Measurements from ENCODE around the gene CACHD1. TPM values are rescaled to one million over a fixed set of nuclear protein-coding genes. Genes with fewer than 3 reads are reported as not detected.

CACHD1 gene
- total RNA-seq, 3 donors from 2014 or later (not counting 1 experiment from before 2014, with no cell fraction given), result not detected

DNA sequence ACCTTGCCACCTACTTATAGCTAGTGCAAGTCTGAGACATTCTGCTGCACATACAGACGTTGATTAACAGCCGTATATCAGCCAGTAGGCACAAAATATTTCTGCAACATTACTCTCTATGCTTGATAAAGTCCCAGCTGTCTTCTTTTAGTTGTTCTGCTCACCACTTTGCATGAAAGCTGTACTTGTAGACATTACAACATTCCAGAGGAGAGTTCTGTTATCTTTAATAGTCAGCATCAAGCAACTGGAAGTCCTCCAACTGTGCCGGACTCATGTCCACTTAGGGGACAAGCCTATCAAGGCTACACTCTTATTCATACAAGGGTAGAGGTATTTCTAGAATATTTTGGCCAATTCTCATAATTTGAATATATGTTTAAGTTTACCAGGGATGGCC, 50.0 kb downstream of the CACHD1 start:
- Histone ChIP-seq H3K27ac (ENCODE audit: low read length) (no peak overlapping the region), H3K36me3 (ENCODE audit: control insufficient read depth, insufficient read depth, low read length) (no peaks in the 10 kb centered on the region), H3K27me3 (ENCODE audit: control insufficient read depth, insufficient read depth, low read length) (no peaks in the 10 kb centered on the region), H3K4me1 (ENCODE audit: control insufficient read depth, insufficient read depth, low read length) (no peaks in the 10 kb centered on the region), H3K9me3 (ENCODE audit: control insufficient read depth, insufficient read depth, low read length) (no peaks in the 10 kb centered on the region), H3K4me3 (ENCODE audit: low read length) (no peak overlapping the region)
- H3K27ac Mint-ChIP-seq, result no peak overlapping the region
- no peak for DNase-seq
- H3K36me3 Mint-ChIP-seq, result no peaks in the 10 kb centered on the region
- intact Hi-C loops (cut with micrococcal nuclease), result no loop called here
- no peak for TF ChIP-seq CTCF (IDR thresholded peaks at IDR 0.05)
- H3K4me3 Mint-ChIP-seq, result no peak overlapping the region
- H3K9me3 Mint-ChIP-seq, result no peaks in the 10 kb centered on the region
- ATAC-seq, result no peak
- 88% methylated on average over 2 of the region's 3 CpGs for WGBS (ENCODE audit: insufficient coverage)
- H3K4me1 Mint-ChIP-seq, result no peaks in the 10 kb centered on the region
- H3K27me3 Mint-ChIP-seq (ENCODE audit: low read depth in 2 of 2), result peaks cover 0 to 8% of the 10 kb centered on the region in 2 donors

DNA sequence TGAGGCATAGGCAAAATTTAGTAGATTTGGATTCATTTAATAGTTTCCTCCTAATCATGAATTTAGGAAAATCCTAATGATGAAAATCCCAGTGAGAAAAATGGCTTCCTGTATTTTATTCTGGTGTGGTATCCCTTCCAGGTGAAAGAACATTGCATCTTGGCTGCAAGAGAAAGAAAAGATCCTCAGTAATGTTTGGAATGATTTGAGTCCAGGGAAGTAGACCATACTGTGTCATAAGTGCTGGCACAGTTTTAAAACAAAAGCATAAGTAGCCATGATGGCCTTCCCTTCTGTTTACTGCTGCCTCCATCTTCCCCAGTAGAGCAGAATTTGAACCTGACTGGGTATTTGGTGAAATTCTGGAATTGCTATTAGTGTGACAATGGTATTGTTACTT, 52.8 kb downstream of the CACHD1 start:
- H3K36me3 ChIP-seq (ENCODE audit: control insufficient read depth, insufficient read depth, low read length), result no peaks in the 10 kb centered on the region
- Mint-ChIP-seq H3K27ac (no peak overlapping the region), H3K27me3 (ENCODE audit: low read depth in 2 of 2) (peaks cover 6 to 22% of the 10 kb centered on the region in 2 donors), H3K4me3 (no peak overlapping the region), H3K9me3 (no peaks in the 10 kb centered on the region), H3K36me3 (no peaks in the 10 kb centered on the region), H3K4me1 (no peaks in the 10 kb centered on the region)
- ATAC-seq, result no peak
- no peaks in the 10 kb centered on the region for H3K4me1 ChIP-seq (ENCODE audit: control insufficient read depth, insufficient read depth, low read length)
- no peaks in the 10 kb centered on the region for H3K27me3 ChIP-seq (ENCODE audit: control insufficient read depth, insufficient read depth, low read length)
- H3K4me3 ChIP-seq (ENCODE audit: low read length), result no peak overlapping the region
- H3K9me3 ChIP-seq (ENCODE audit: control insufficient read depth, insufficient read depth, low read length), result no peaks in the 10 kb centered on the region
- no peak for DNase-seq
- no peak for TF ChIP-seq CTCF (IDR thresholded peaks at IDR 0.05)
- intact Hi-C loops (cut with micrococcal nuclease), result no loop called here
- no peak overlapping the region for H3K27ac ChIP-seq (ENCODE audit: low read length)

DNA sequence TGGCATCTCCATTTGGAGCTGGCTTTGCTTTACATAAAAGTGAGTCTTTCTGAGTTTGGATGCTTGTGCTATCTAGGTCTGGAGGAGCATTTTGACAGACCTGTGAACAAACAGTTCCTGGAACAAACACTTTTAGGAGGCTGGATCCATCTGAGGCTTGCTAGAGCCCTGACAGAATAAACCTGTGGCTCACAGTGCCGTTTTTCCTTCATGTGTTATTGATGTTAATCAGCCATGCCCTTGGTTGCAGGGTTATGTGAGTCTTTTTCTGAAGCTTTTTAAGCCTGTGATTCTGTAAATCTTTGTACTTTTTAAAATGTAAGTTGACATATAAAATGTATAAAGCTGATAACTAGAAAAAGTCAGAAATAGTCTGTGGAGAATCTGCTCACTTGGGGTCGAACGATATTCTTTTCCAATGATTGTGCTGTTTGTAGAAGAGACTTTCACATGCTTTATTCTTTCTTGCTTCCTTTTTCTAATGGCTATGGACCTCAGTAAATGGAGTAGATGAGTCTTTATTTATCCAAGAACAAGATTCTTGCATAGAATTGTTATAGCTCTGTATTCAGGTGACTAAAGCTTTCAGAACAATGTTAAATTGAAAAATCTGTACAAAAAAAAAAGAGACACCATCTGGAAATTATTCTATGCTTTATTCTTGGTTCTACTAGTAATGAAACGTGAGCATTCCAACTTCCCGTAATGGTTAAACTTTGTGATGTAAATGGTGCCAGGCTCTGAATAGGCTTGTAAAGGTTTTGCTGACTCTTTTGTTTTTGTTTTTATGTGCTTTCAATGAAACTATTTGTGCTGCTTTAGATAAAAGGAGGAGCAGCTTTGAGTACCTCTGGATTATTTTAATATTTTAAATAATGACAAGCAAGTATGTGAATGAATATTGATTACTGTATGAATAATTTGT, 53.7 kb downstream of the CACHD1 start:
- no peak overlapping the region for H3K27ac ChIP-seq (ENCODE audit: low read length)
- H3K9me3 ChIP-seq (ENCODE audit: control insufficient read depth, insufficient read depth, low read length), result no peaks in the 10 kb centered on the region
- H3K36me3 ChIP-seq (ENCODE audit: control insufficient read depth, insufficient read depth, low read length), result no peaks in the 10 kb centered on the region
- DNase-seq (no peak), ATAC-seq (no peak)
- Mint-ChIP-seq H3K4me1 (no peaks in the 10 kb centered on the region), H3K27me3 (ENCODE audit: low read depth in 2 of 2) (peaks cover 6 to 22% of the 10 kb centered on the region in 2 donors), H3K9me3 (no peaks in the 10 kb centered on the region), H3K4me3 (no peak overlapping the region), H3K27ac (no peak overlapping the region), H3K36me3 (no peaks in the 10 kb centered on the region)
- no peak for TF ChIP-seq CTCF (IDR thresholded peaks at IDR 0.05)
- no peaks in the 10 kb centered on the region for H3K27me3 ChIP-seq (ENCODE audit: control insufficient read depth, insufficient read depth, low read length)
- H3K4me1 ChIP-seq (ENCODE audit: control insufficient read depth, insufficient read depth, low read length), result no peaks in the 10 kb centered on the region
- H3K4me3 ChIP-seq (ENCODE audit: low read length), result no peak overlapping the region
- WGBS (ENCODE audit: insufficient coverage), result 85% methylated on average over 5 of the region's 5 CpGs
- intact Hi-C loops (cut with micrococcal nuclease), result no loop called here

DNA sequence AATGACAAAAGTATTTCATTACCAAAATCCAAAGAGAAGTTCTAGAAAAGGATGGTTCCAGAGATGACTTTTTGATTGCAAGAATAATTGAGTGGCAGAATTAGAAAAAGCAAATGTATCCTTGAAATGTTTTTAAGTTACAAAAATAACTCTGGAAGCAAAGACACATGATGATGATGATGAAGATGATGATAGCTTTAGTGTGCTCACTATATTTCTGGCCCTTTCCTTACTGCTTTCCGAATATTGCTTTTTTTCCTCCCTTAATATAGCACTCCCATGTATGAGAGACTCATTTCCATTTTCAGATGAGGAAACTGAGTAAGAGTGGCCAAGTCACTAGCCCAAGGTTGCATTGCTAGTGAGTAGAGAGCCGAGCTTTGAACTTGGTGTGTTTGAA, 54.7 kb downstream of the CACHD1 start:
- no peaks in the 10 kb centered on the region for H3K36me3 Mint-ChIP-seq
- WGBS (ENCODE audit: insufficient coverage), result no CpG with 5 or more reads among the region's 2 CpGs
- H3K27me3 Mint-ChIP-seq (ENCODE audit: low read depth in 2 of 2), result peaks cover 6 to 30% of the 10 kb centered on the region in 2 donors
- intact Hi-C loops (cut with micrococcal nuclease), result no loop called here
- no peaks in the 10 kb centered on the region for H3K9me3 Mint-ChIP-seq
- no peak for TF ChIP-seq CTCF (IDR thresholded peaks at IDR 0.05)
- no peak overlapping the region for H3K27ac Mint-ChIP-seq
- Histone ChIP-seq H3K27me3 (ENCODE audit: control insufficient read depth, insufficient read depth, low read length) (no peaks in the 10 kb centered on the region), H3K27ac (ENCODE audit: low read length) (no peak overlapping the region), H3K9me3 (ENCODE audit: control insufficient read depth, insufficient read depth, low read length) (no peaks in the 10 kb centered on the region), H3K36me3 (ENCODE audit: control insufficient read depth, insufficient read depth, low read length) (no peaks in the 10 kb centered on the region), H3K4me3 (ENCODE audit: low read length) (no peak overlapping the region), H3K4me1 (ENCODE audit: control insufficient read depth, insufficient read depth, low read length) (no peaks in the 10 kb centered on the region)
- no peaks in the 10 kb centered on the region for H3K4me1 Mint-ChIP-seq
- ATAC-seq (no peak), DNase-seq (no peak)
- no peak overlapping the region for H3K4me3 Mint-ChIP-seq

Data from natural killer cell (primary cell).